Fibroblast of lung (primary cell): ENCODE data around the gene PCSK2. TPM values are rescaled to one million over a fixed set of nuclear protein-coding genes. Genes with fewer than 3 reads are reported as not detected.

Source experiments
- DNase-seq, 2 donors: peaks; one replicate each; pipeline versions ENCODE4 v3.0.0 to v3.0.0-alpha.2; 2010; ENCODE audit warnings: low read depth in 2 of 2
- H2AFZ ChIP-seq: 2 replicates; pipeline ENCODE4 v1.5.1; 2012; ENCODE audit warnings: low read length, control low read depth, inconsistent platforms
- H3K27ac ChIP-seq: 2 replicates; pipeline ENCODE4 v1.5.1; 2011; ENCODE audit warnings: low read length, control low read depth; ENCODE audit not compliant: insufficient read depth
- H3K27me3 ChIP-seq: 2 replicates; pipeline ENCODE4 v1.5.1; 2011; ENCODE audit warnings: mild to moderate bottlenecking, low read length; ENCODE audit not compliant: control insufficient read depth, insufficient read depth
- H3K36me3 ChIP-seq: 2 replicates; pipeline ENCODE4 v1.5.1; 2011; ENCODE audit warnings: low read length; ENCODE audit not compliant: control insufficient read depth, insufficient read depth
- H3K4me1 ChIP-seq: 2 replicates; pipeline ENCODE4 v1.5.1; 2011; ENCODE audit warnings: low read length; ENCODE audit not compliant: control insufficient read depth, insufficient read depth; ENCODE audit errors: extremely low read depth
- H3K4me2 ChIP-seq: 2 replicates; pipeline ENCODE4 v1.5.1; 2011; ENCODE audit warnings: low read length, control low read depth; ENCODE audit not compliant: insufficient read depth; ENCODE audit errors: extremely low read depth
- H3K4me3 ChIP-seq, 4 experiments: fragments of 200-600 bp in 1 of 4; sonication (generic) in 1 of 4; replicated peaks in 1 of 4; 2 replicates each; pipeline ENCODE4 v1.5.1; 2011 to 2016; ENCODE audit warnings: low read length in 4 of 4, low read depth in 3 of 4, mild to moderate bottlenecking in 3 of 4, control low read depth in 2 of 4, inconsistent platforms in 1 of 4, mixed read lengths in 1 of 4; ENCODE audit not compliant: insufficient read depth in 1 of 4; ENCODE audit errors: control extremely low read depth in 1 of 4
- H3K79me2 ChIP-seq: 2 replicates; pipeline ENCODE4 v1.5.1; 2012; ENCODE audit warnings: mild to moderate bottlenecking, low read length, inconsistent platforms; ENCODE audit not compliant: control insufficient read depth, insufficient read depth
- H3K9ac ChIP-seq: 2 replicates; pipeline ENCODE4 v1.5.1; 2011; ENCODE audit warnings: mild to moderate bottlenecking, low read length, control low read depth; ENCODE audit not compliant: insufficient read depth
- H3K9me3 ChIP-seq: 2 replicates; pipeline ENCODE4 v1.5.1; 2012; ENCODE audit warnings: low read depth, low read length; ENCODE audit not compliant: control insufficient read depth, insufficient read depth
- H4K20me1 ChIP-seq: 2 replicates; pipeline ENCODE4 v1.5.1; 2011; ENCODE audit warnings: low read length; ENCODE audit not compliant: control insufficient read depth, insufficient read depth; ENCODE audit errors: extremely low read depth
- CTCF ChIP-seq, 2 donors: IDR thresholded peaks in 1 of 2; conservative IDR thresholded peaks in 1 of 2; 1 replicate in 1 of 2; 2 replicates in 1 of 2; pipeline ENCODE4 v1.5.1; 2011 to 2012; ENCODE audit warnings: low read length in 2 of 2, control low read depth in 1 of 2, inconsistent platforms in 1 of 2, low read depth in 1 of 2, mild to moderate bottlenecking in 1 of 2
- EZH2 ChIP-seq: IDR thresholded peaks from 2 replicates; pipeline ENCODE4 v1.5.1; 2012; ENCODE audit warnings: low read length, control low read depth, mild to moderate bottlenecking; ENCODE audit errors: missing control alignments
- polyA plus RNA-seq, 2 donors: library from polyadenylated mRNA; depleted of rRNA in 1 of 2; stranded (reverse) in 1 of 2; unstranded in 1 of 2; fragments of >200 nt; gene quantifications; 2 replicates each; pipeline ENCODE4 v1.2.1, GENCODE V29; 2011 to 2012; ENCODE audit warnings: missing spikeins in 1 of 2
- total RNA-seq: library from RNA; depleted of rRNA; stranded (reverse); fragments of >200 nt; gene quantifications from 2 replicates; pipeline ENCODE4 v1.2.1, GENCODE V29; 2014

The PCSK2 gene
- total and polyA plus RNA-seq, 2 donors (not counting 1 experiment from before 2014, with no cell fraction given): under 0.01 to 1.2 TPM

GRCh38 chr20:17508756-17509155 is 281.9 kb downstream of the PCSK2 start:
- Histone ChIP-seq H3K36me3 (no peaks in the 10 kb centered on the region), H3K9ac (no peak overlapping the region), H3K4me1 (peaks cover 6% of the 10 kb centered on the region), H3K4me3 (no peak overlapping the region), H3K27ac (no peak overlapping the region), H3K27me3 (no peaks in the 10 kb centered on the region), H3K79me2 (no peaks in the 10 kb centered on the region), H4K20me1 (no peaks in the 10 kb centered on the region), H3K9me3 (no peaks in the 10 kb centered on the region), H3K4me2 (no peak overlapping the region), H2AFZ (no peak overlapping the region)
- TF ChIP-seq CTCF (conservative IDR thresholded peaks at IDR 0.05 in 1 of 2, IDR thresholded peaks at IDR 0.05 in 1 of 2; ENCODE audit: low read depth in 1 of 2, low read length in 2 of 2): no peak
- TF ChIP-seq EZH2: no peak
- DNase-seq: no peak

- no peaks in the 10 kb centered on the region for H3K36me3 ChIP-seq
- DNase-seq: no peak
- no peak overlapping the region for H3K4me3 ChIP-seq
- no peak overlapping the region for H3K9ac ChIP-seq
- H3K27ac ChIP-seq: no peak overlapping the region
- no peak overlapping the region for H3K4me2 ChIP-seq
- peaks cover 5% of the 10 kb centered on the region for H3K27me3 ChIP-seq
- no peak overlapping the region for H2AFZ ChIP-seq
- H3K9me3 ChIP-seq: no peaks in the 10 kb centered on the region
- no peaks in the 10 kb centered on the region for H3K79me2 ChIP-seq
- H3K4me1 ChIP-seq: peaks cover under 1% of the 10 kb centered on the region
- H4K20me1 ChIP-seq: no peaks in the 10 kb centered on the region
- TF ChIP-seq EZH2 (no peak), CTCF (conservative IDR thresholded peaks at IDR 0.05 in 1 of 2, IDR thresholded peaks at IDR 0.05 in 1 of 2; ENCODE audit: low read depth in 1 of 2, low read length in 2 of 2) (no peak)
Observed at GRCh38 chr20:17510548-17510947, 283.7 kb downstream of the PCSK2 start.

GRCh38 chr20:17511401-17511800 is 284.6 kb downstream of the PCSK2 start:
- Histone ChIP-seq H4K20me1 (no peaks in the 10 kb centered on the region), H3K9me3 (no peaks in the 10 kb centered on the region), H3K9ac (no peak overlapping the region), H3K4me1 (no peaks in the 10 kb centered on the region), H3K4me3 (no peak overlapping the region), H3K27ac (no peak overlapping the region), H3K4me2 (no peak overlapping the region), H3K79me2 (no peaks in the 10 kb centered on the region), H3K36me3 (no peaks in the 10 kb centered on the region), H2AFZ (no peak overlapping the region), H3K27me3 (peaks cover 5% of the 10 kb centered on the region)
- TF ChIP-seq EZH2: no peak
- no peak for TF ChIP-seq CTCF (conservative IDR thresholded peaks at IDR 0.05 in 1 of 2, IDR thresholded peaks at IDR 0.05 in 1 of 2; ENCODE audit: low read depth in 1 of 2, low read length in 2 of 2)
- no peak for DNase-seq
